ENCODE results near the gene EPB41L5. TPM values are rescaled to one million over a fixed set of nuclear protein-coding genes. Genes with fewer than 3 reads are reported as not detected.
"Not testable (repeated sequence)": the region's sequence is repeated elsewhere in the genome, so short reads cannot be mapped to it uniquely, and the experiment has no call there.

EPB41L5 gene
- total RNA-seq, 1 experiment from 2014 or later: 5.0 TPM

- no peak for DNase-seq (ENCODE audit: low read depth)
These were observed 81.9 kb downstream of the EPB41L5 start for GRCh38 chr2:120094795-120095194.

GRCh38 chr2:120100627-120101026 lies 87.8 kb downstream of the EPB41L5 start:
- no peak for DNase-seq (ENCODE audit: low read depth)

GRCh38 chr2:120103723-120104467 lies 91.0 kb downstream of the EPB41L5 start:
- DNase-seq (ENCODE audit: low read depth): peak; percentile 87

GRCh38 chr2:120104772-120105171 lies 91.9 kb downstream of the EPB41L5 start:
- DNase-seq (ENCODE audit: low read depth): no peak

- DNase-seq (ENCODE audit: low read depth): no peak
These were observed 92.5 kb downstream of the EPB41L5 start for GRCh38 chr2:120105360-120105759.

GRCh38 chr2:120108049-120108448 lies 95.2 kb downstream of the EPB41L5 start:
- DNase-seq (ENCODE audit: low read depth): peak; percentile 67

GRCh38 chr2:120108749-120109148 lies 95.9 kb downstream of the EPB41L5 start:
- DNase-seq (ENCODE audit: low read depth): no peak

- DNase-seq (ENCODE audit: low read depth): peak; percentile 84
These were observed 96.5 kb downstream of the EPB41L5 start for GRCh38 chr2:120109186-120110061.

- no peak for DNase-seq (ENCODE audit: low read depth)
These were observed 97.1 kb downstream of the EPB41L5 start for GRCh38 chr2:120110062-120110362.

GRCh38 chr2:120110507-120110906 lies 97.6 kb downstream of the EPB41L5 start:
- DNase-seq (ENCODE audit: low read depth): no peak

- DNase-seq (ENCODE audit: low read depth): no peak
These were observed 98.3 kb downstream of the EPB41L5 start for GRCh38 chr2:120111193-120111592.

GRCh38 chr2:120118018-120118417 lies 105.1 kb downstream of the EPB41L5 start:
- no peak for DNase-seq (ENCODE audit: low read depth)

- DNase-seq (ENCODE audit: low read depth): no peak
These were observed 105.6 kb downstream of the EPB41L5 start for GRCh38 chr2:120118471-120118870.

GRCh38 chr2:120121337-120121736 lies 108.5 kb downstream of the EPB41L5 start:
- DNase-seq (ENCODE audit: low read depth): not testable (repeated sequence)

- no peak for DNase-seq (ENCODE audit: low read depth)
These were observed 110.2 kb downstream of the EPB41L5 start for GRCh38 chr2:120123090-120123489.

- no peak for DNase-seq (ENCODE audit: low read depth)
These were observed 112.3 kb downstream of the EPB41L5 start for GRCh38 chr2:120125195-120125594.

GRCh38 chr2:120128216-120128615 lies 115.3 kb downstream of the EPB41L5 start:
- DNase-seq (ENCODE audit: low read depth): no peak

- DNase-seq (ENCODE audit: low read depth): peak; percentile 64
These were observed 119.3 kb downstream of the EPB41L5 start for GRCh38 chr2:120132190-120132589.

- no peak for DNase-seq (ENCODE audit: low read depth)
These were observed 119.8 kb downstream of the EPB41L5 start for GRCh38 chr2:120132691-120133090.

GRCh38 chr2:120133572-120134244 lies 120.8 kb downstream of the EPB41L5 start:
- peak; percentile 7 for DNase-seq (ENCODE audit: low read depth)

GRCh38 chr2:120134263-120134662 lies 121.4 kb downstream of the EPB41L5 start:
- peak; percentile 96 for DNase-seq (ENCODE audit: low read depth)

GRCh38 chr2:120135013-120135412 lies 122.1 kb downstream of the EPB41L5 start:
- DNase-seq (ENCODE audit: low read depth): not testable (repeated sequence)

Measured in HT1080 (cell line).